HCT116 (cell line): ENCODE data around the gene MGME1.

Experiments
- CEBPB ChIP-seq: IDR thresholded peaks from 2 replicates; pipeline ENCODE4 v1.6.1; 2012; ENCODE audit warnings: low read depth
- CTCF ChIP-seq, 3 experiments: fragments of 200-600 bp in 1 of 3; sonication (generic) in 1 of 3; IDR thresholded peaks in 2 of 3; conservative IDR thresholded peaks in 1 of 3; 2 replicates each; pipeline ENCODE4 v1.5.1; 2012 to 2017; ENCODE audit warnings: low read depth in 2 of 3, low read length in 2 of 3, antibody characterized with exemption in 1 of 3, borderline replicate concordance in 1 of 3, control low read depth in 1 of 3, mild to moderate bottlenecking in 1 of 3, mixed read lengths in 1 of 3, mixed run types in 1 of 3, moderate library complexity in 1 of 3; ENCODE audit not compliant: insufficient read depth in 1 of 3
- EZH2 ChIP-seq: fragments of 200-600 bp; sonication (generic); IDR thresholded peaks from 2 replicates; pipeline ENCODE4 v1.6.1; 2017; ENCODE audit warnings: antibody characterized with exemption, mixed run types
- EZH2phosphoT487 ChIP-seq: fragments of 200-600 bp; IDR thresholded peaks from 2 replicates; pipeline ENCODE4 v1.6.1; 2018; ENCODE audit warnings: antibody characterized with exemption, borderline replicate concordance
- JUND ChIP-seq: IDR thresholded peaks from 2 replicates; pipeline ENCODE4 v1.6.1; 2012
- MAX ChIP-seq: IDR thresholded peaks from 2 replicates; pipeline ENCODE4 v1.6.1; 2012
- POLR2A ChIP-seq: IDR thresholded peaks from 2 replicates; pipeline ENCODE4 v1.7.0; 2011; ENCODE audit warnings: borderline replicate concordance; ENCODE audit not compliant: insufficient read depth, insufficient read length; ENCODE audit errors: extremely low read depth
- RAD21 ChIP-seq: IDR thresholded peaks from 2 replicates; pipeline ENCODE4 v1.6.1; 2012; ENCODE audit warnings: low read depth, mild to moderate bottlenecking
- SP1 ChIP-seq: IDR thresholded peaks from 2 replicates; pipeline ENCODE4 v1.6.1; 2012; ENCODE audit warnings: low read depth
- TCF7L2 ChIP-seq: IDR thresholded peaks from 2 replicates; pipeline ENCODE4 v1.7.0; 2011; ENCODE audit warnings: borderline replicate concordance, inconsistent platforms; ENCODE audit not compliant: insufficient read depth, insufficient read length; ENCODE audit errors: extremely low read depth
- YY1 ChIP-seq: IDR thresholded peaks from 2 replicates; pipeline ENCODE4 v1.6.1; 2011; ENCODE audit warnings: low read length, low read depth, moderate library complexity, mild to moderate bottlenecking; ENCODE audit not compliant: insufficient replicate concordance; ENCODE audit errors: extremely low read depth
- ZFX ChIP-seq: fragments of 450-650 bp; IDR thresholded peaks from 2 replicates; pipeline ENCODE4 v1.6.1; 2017

GRCh38 chr20:17987988-17988387, 19.2 kb downstream of the MGME1 start:
- TF ChIP-seq JUND (no peak), YY1 (no peak), SP1 (no peak), POLR2A (no peak), CTCF (IDR thresholded peaks at IDR 0.05 in 2 of 3, conservative IDR thresholded peaks at IDR 0.05 in 1 of 3; ENCODE audit: borderline replicate concordance in 1 of 3, insufficient read depth in 1 of 3, low read depth in 2 of 3, low read length in 2 of 3) (no peak), CEBPB (no peak), MAX (no peak), EZH2 (no peak), TCF7L2 (no peak), EZH2phosphoT487 (no peak), RAD21 (no peak), ZFX (no peak)
